Memory B cell (primary cell): ENCODE results near the gene TMEM169.

ENCODE experiments used
- ATAC-seq: fragments of 150-1000 bp; cut with Tn5 transposase; 2 replicates; pipeline ENCODE4 v1.10.0; 2021; ENCODE audit warnings: low read depth, mild to moderate bottlenecking, moderate library complexity
- DNase-seq, 2 donors: peaks; one replicate each; pipeline ENCODE4 v3.0.0; 2022; ENCODE audit warnings: low spot score in 2 of 2
- H3K27ac Mint-ChIP-seq: one replicate; pipeline ENCODE4 v1.8.0; 2022; ENCODE audit warnings: mild to moderate bottlenecking, moderate library complexity, mixed read lengths
- H3K27me3 Mint-ChIP-seq: one replicate; pipeline ENCODE4 v1.8.0; 2022; ENCODE audit warnings: mixed read lengths
- H3K36me3 Mint-ChIP-seq: one replicate; pipeline ENCODE4 v1.8.0; 2022; ENCODE audit warnings: mild to moderate bottlenecking, mixed read lengths
- H3K4me1 Mint-ChIP-seq: one replicate; pipeline ENCODE4 v1.8.0; 2022; ENCODE audit warnings: mixed read lengths
- H3K4me3 Mint-ChIP-seq: one replicate; pipeline ENCODE4 v1.8.0; 2022; ENCODE audit warnings: mild to moderate bottlenecking, moderate library complexity, mixed read lengths
- H3K9me3 Mint-ChIP-seq: one replicate; pipeline ENCODE4 v1.8.0; 2022; ENCODE audit warnings: mixed read lengths

The TMEM169 gene

DNA sequence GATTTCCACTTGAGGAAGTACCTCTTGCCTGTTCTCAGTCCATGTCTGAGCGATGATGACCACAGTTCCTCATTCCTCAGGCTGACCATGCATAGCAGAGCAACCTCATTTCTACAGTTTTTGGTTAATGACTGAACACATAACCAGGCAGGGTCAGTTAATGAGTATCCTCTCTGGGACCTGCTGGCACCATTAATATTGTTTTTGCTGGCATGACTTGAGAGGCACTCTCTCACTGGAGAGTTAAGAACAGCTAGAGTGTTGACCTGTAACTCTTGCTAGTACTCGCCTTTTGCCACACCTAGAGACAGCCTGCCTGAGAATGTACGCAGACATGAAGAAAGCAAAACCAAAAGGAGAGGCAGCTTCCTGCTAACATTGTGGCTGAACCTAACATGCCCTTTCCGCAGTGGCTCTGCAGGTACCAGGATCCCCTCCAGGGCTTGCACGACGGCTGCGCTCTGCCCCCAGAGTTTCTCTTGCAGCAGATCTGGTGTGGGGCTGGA, 24.0 kb upstream of the TMEM169 start:
- ATAC-seq (peak; percentile 95), DNase-seq (peak; percentile 38 to 44)
- H3K4me1 Mint-ChIP-seq, result peaks cover 13% of the 10 kb centered on the region
- no peaks in the 10 kb centered on the region for H3K9me3 Mint-ChIP-seq
- peaks cover 9% of the 10 kb centered on the region for H3K36me3 Mint-ChIP-seq
- H3K27ac Mint-ChIP-seq, result peak overlapping the region; percentile 96
- peak overlapping the region; percentile 83 for H3K4me3 Mint-ChIP-seq
- H3K27me3 Mint-ChIP-seq, result no peaks in the 10 kb centered on the region

DNA sequence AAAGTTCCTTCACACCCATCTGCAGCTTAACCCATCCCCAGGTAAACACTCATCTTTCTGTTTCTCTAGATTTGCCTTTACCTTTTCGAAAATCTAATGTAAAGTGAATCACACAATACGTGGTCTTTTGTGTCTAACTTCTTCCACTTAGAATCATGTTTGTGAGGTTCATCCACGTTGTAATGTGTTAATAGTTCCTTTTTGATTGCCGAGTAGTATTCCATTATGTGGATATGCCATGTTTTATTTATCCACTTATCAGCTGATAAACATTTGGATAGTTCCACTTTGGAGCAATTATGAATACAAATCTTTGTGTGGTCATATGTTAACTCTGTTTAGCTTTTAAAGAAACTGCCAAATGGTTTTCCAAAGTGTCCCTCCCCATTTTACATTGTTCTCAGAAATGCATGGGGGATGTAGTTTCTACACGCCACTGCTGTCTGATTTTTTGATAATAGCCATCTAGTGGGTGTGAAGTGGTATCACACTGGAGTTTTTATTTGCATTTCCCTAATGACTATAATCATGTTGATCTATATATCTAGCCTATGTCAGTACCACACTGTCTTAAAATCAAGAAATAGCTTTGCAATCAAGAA, 22.4 kb upstream of the TMEM169 start:
- DNase-seq (no peak), ATAC-seq (no peak)
- Mint-ChIP-seq H3K4me1 (peaks cover 13% of the 10 kb centered on the region), H3K9me3 (no peaks in the 10 kb centered on the region), H3K27ac (peak overlapping the region; percentile 17), H3K4me3 (peak overlapping the region; percentile 21), H3K27me3 (no peaks in the 10 kb centered on the region), H3K36me3 (peaks cover 9% of the 10 kb centered on the region)

DNA sequence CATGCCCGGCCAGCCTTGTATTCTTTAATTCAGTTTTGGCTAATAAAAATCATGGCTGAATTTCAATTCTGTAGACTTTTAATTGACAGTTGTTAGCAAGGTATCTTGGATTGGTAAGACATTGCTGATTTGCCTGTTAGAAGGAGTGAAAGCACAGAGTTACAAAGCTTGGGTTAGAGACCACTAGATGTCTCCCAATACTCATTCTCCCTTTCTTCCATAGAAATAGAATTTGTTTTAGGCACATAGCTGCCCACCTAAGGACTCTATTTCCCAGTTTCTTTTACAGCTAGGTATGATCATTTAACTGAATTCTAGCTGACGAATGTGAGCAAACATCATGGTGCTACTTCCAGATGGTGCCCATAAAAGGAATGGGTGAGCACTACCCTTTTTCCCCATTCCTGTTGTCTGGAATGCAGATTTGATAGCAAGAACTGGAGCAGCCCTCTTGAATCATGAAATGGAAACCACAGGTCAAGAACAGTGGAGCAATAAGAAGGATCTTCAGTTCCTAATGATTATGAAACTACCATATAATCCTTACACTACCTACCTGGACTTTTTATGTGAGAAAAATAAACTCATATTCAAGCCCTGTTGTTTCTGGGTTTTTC, 17.6 kb upstream of the TMEM169 start:
- H3K4me3 Mint-ChIP-seq, result no peak overlapping the region
- H3K27ac Mint-ChIP-seq, result no peak overlapping the region
- H3K9me3 Mint-ChIP-seq, result no peaks in the 10 kb centered on the region
- DNase-seq (no peak), ATAC-seq (no peak)
- no peaks in the 10 kb centered on the region for H3K4me1 Mint-ChIP-seq
- H3K36me3 Mint-ChIP-seq, result peaks cover 10% of the 10 kb centered on the region
- no peaks in the 10 kb centered on the region for H3K27me3 Mint-ChIP-seq

DNA sequence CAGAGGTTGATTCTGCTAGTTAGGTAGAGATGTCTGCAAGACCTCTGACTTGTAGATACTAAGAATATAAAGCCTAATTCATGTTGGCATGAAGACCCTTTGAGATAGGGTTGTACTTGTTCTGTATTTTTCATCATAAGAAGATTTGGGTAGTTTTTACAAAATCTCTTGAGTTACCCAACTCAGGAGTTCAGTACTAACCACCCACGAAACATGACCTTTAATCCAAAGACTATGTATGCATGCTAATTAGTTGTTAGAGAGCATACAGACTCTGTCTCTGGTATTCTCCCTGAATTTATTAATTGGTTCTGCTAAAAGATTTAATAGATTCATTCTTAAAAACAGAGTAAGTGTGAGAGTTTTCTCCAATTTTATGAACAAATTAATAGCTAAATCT, 17.1 kb upstream of the TMEM169 start:
- ATAC-seq (no peak), DNase-seq (no peak)
- Mint-ChIP-seq H3K4me1 (no peaks in the 10 kb centered on the region), H3K27me3 (no peaks in the 10 kb centered on the region), H3K27ac (no peak overlapping the region), H3K9me3 (no peaks in the 10 kb centered on the region), H3K4me3 (no peak overlapping the region), H3K36me3 (peaks cover 12% of the 10 kb centered on the region)

DNA sequence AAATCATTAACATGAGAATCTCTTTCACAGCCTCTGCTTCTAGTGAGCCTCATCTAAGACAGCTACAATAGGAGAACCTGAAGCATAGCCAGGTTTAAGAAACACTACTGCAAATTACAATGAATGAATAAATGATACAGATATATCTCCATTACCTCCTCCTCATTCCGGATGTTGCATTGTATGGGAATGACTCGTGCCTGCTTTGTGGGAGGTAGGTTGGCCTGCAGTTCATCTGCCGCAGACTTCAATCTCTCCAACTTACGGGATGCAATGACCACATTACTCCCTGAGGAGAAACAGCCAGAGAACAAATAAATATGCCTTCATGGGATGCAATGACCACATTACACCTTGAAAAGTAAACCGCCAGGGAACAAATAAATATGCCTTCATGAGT, 15.5 kb upstream of the TMEM169 start:
- DNase-seq (no peak), ATAC-seq (no peak)
- no peaks in the 10 kb centered on the region for H3K4me1 Mint-ChIP-seq
- peaks cover 12% of the 10 kb centered on the region for H3K36me3 Mint-ChIP-seq
- no peak overlapping the region for H3K4me3 Mint-ChIP-seq
- no peaks in the 10 kb centered on the region for H3K27me3 Mint-ChIP-seq
- no peaks in the 10 kb centered on the region for H3K9me3 Mint-ChIP-seq
- no peak overlapping the region for H3K27ac Mint-ChIP-seq

DNA sequence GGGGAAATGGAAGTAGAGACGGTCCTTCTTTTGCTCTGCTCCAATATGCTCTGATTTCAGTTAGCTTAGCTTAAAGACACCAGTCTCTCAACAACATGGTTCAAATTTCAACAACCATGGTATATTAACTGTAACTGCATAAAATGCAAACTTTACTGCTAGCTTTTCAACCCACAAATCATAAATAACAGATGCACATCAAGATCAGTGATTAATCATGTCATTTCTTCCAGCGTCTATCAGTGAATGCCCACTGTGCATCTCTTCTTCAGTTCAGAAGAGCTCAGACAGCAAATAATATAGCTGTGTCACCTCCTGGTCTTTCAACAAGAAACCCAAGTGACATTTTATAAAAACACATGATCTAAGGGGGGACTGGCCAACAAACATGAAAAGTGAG, 12.7 kb upstream of the TMEM169 start:
- H3K4me1 Mint-ChIP-seq, result peaks cover 1% of the 10 kb centered on the region
- no peak overlapping the region for H3K4me3 Mint-ChIP-seq
- no peak for ATAC-seq
- H3K27ac Mint-ChIP-seq, result no peak overlapping the region
- DNase-seq, result no peak
- no peaks in the 10 kb centered on the region for H3K9me3 Mint-ChIP-seq
- H3K27me3 Mint-ChIP-seq, result no peaks in the 10 kb centered on the region
- H3K36me3 Mint-ChIP-seq, result peaks cover 14% of the 10 kb centered on the region

DNA sequence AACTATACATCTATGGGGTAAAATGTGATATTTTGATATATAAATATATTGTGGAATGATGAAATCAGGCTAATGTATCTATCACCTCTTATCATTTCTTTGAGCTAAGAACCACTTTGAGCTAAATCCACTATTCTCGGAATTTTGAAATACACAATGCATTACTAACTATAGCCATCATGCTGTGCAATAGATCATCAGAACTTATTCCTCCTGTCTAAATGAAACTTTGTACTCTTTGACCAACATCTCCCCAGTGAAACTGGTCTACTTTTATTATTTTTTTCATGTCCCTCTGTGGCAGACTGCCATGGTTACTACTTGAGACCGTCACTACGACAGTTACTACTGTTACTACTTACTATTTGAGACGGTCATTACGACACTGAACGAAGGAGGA, 11.5 kb upstream of the TMEM169 start:
- no peaks in the 10 kb centered on the region for H3K9me3 Mint-ChIP-seq
- ATAC-seq, result no peak
- H3K27me3 Mint-ChIP-seq, result no peaks in the 10 kb centered on the region
- peaks cover 16% of the 10 kb centered on the region for H3K36me3 Mint-ChIP-seq
- no peak overlapping the region for H3K27ac Mint-ChIP-seq
- no peak overlapping the region for H3K4me3 Mint-ChIP-seq
- H3K4me1 Mint-ChIP-seq, result peaks cover 9% of the 10 kb centered on the region
- no peak for DNase-seq

DNA sequence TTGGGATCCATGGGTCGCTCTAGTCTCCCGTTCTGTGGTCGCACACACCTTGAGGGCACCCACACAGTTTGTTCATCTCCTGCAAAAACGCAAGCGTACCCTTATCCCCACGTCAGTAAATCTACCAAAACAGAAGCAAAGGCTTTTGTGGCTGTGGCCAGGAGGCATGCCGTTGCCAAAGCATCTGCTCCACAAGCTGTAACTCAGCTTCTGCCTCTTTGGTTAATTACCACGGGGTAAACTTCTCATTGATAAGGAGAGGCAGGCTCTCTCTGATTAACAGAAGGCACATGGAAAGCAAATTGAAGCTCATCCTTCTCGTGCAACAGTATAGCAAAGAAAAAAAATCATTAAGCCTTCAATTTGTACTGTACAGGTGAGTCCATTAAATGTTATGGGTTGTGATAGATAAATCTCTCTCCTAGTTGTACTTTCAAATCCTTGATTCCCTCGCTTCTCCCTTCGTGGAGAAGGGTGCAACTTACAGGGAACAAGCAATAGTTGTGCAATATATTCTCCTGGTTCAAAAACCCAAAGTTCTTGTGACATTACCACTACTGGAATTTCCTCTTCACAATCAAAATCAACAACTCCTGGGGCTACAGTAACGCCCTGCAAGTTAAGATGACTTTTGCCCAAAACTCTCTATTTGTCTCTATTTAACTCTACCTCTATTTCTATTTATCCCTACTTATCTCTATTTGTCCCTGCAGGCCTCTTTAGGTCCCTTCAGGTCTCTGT, 10.4 kb upstream of the TMEM169 start:
- Mint-ChIP-seq H3K36me3 (peaks cover 10% of the 10 kb centered on the region), H3K27ac (no peak overlapping the region), H3K9me3 (no peaks in the 10 kb centered on the region), H3K4me1 (peaks cover 9% of the 10 kb centered on the region), H3K4me3 (no peak overlapping the region), H3K27me3 (no peaks in the 10 kb centered on the region)
- DNase-seq (no peak), ATAC-seq (no peak)

DNA sequence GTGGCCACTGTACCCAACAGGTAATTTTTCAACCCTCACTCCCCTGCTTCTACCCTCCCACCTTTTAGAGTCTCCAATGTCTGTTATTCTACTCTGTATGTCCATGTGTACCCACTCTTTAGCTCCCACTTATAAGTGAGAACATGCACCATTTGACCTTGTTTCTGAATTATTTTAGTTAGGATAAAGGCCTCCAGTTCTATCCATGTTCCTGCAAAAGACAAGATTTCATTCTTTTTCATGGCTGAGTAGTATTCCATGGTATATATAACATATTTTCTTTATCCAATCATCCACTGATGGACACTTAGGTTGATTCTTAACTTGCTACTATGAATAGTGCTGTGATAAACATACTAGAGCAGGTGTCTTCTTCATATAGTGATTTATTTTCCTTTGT, 9.2 kb upstream of the TMEM169 start:
- Mint-ChIP-seq H3K27ac (no peak overlapping the region), H3K4me1 (peaks cover 9% of the 10 kb centered on the region), H3K9me3 (no peaks in the 10 kb centered on the region), H3K4me3 (no peak overlapping the region), H3K27me3 (no peaks in the 10 kb centered on the region), H3K36me3 (peaks cover 9% of the 10 kb centered on the region)
- DNase-seq (no peak), ATAC-seq (no peak)

DNA sequence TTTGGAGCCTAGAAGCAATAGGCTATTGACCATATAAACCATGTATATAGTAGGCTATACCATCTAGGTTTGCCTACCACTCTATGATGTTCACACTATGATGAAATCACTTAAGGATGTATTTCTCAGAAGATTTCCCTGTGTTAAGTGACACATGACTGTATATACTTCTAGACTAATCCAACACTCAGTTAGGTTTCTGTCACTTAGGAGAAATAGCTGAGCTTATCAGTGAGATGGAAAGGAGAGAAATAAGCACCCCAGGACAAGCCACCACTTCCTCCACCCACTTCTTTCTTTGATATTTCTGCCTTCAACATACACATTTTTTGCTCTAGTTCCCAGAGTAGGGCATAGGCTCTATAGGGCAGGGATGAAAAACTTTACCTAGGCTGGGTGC, 7.9 kb upstream of the TMEM169 start:
- DNase-seq, result no peak
- no peak overlapping the region for H3K4me3 Mint-ChIP-seq
- H3K36me3 Mint-ChIP-seq, result peaks cover 9% of the 10 kb centered on the region
- peaks cover 9% of the 10 kb centered on the region for H3K4me1 Mint-ChIP-seq
- H3K9me3 Mint-ChIP-seq, result no peaks in the 10 kb centered on the region
- H3K27me3 Mint-ChIP-seq, result no peaks in the 10 kb centered on the region
- ATAC-seq, result no peak
- H3K27ac Mint-ChIP-seq, result peak overlapping the region; percentile 72

DNA sequence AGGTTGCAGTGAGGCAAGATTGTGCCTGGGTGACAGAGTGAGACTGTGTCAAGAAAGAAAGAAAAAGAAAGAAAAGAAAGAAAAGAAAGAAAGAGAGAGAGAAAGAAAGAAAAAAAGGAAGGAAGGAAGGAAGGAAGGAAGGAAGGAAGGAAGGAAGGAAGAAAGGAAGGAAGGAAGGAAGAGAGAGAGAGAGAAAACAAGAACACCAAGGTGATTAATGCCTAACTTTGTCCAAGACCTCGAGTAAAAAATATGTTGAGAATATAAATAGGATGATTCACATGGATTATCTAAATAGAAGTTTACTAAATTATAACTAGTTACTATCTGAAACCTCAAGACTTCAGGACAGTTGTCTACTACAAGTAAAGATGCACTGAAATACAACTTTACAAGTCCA, 7.3 kb upstream of the TMEM169 start:
- H3K4me3 Mint-ChIP-seq, result no peak overlapping the region
- H3K36me3 Mint-ChIP-seq, result peaks cover 7% of the 10 kb centered on the region
- H3K9me3 Mint-ChIP-seq, result no peaks in the 10 kb centered on the region
- no peaks in the 10 kb centered on the region for H3K27me3 Mint-ChIP-seq
- H3K4me1 Mint-ChIP-seq, result peaks cover 9% of the 10 kb centered on the region
- ATAC-seq (no peak), DNase-seq (no peak)
- peak overlapping the region; percentile 72 for H3K27ac Mint-ChIP-seq

DNA sequence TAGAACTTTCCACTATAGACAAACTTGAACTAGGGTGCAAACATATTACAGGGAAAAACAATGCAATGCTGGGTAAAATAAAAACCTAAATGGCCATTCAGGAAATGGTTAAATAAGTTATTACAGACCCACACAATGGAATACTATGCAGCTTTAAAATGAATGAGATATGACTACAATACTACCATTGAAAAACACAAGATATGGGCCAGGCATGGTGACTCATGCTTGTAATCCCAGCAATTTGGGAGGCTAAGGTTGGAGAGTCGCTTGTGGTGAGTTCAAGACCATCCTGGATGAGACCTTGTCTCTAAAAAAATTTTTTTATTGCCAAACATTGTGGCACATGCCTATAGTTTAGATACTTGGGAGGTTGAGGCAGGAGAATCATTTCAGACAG, 6.9 kb upstream of the TMEM169 start:
- peaks cover 9% of the 10 kb centered on the region for H3K4me1 Mint-ChIP-seq
- no peak overlapping the region for H3K4me3 Mint-ChIP-seq
- no peaks in the 10 kb centered on the region for H3K27me3 Mint-ChIP-seq
- no peak for ATAC-seq
- H3K27ac Mint-ChIP-seq, result no peak overlapping the region
- H3K9me3 Mint-ChIP-seq, result no peaks in the 10 kb centered on the region
- peaks cover 7% of the 10 kb centered on the region for H3K36me3 Mint-ChIP-seq
- no peak for DNase-seq

DNA sequence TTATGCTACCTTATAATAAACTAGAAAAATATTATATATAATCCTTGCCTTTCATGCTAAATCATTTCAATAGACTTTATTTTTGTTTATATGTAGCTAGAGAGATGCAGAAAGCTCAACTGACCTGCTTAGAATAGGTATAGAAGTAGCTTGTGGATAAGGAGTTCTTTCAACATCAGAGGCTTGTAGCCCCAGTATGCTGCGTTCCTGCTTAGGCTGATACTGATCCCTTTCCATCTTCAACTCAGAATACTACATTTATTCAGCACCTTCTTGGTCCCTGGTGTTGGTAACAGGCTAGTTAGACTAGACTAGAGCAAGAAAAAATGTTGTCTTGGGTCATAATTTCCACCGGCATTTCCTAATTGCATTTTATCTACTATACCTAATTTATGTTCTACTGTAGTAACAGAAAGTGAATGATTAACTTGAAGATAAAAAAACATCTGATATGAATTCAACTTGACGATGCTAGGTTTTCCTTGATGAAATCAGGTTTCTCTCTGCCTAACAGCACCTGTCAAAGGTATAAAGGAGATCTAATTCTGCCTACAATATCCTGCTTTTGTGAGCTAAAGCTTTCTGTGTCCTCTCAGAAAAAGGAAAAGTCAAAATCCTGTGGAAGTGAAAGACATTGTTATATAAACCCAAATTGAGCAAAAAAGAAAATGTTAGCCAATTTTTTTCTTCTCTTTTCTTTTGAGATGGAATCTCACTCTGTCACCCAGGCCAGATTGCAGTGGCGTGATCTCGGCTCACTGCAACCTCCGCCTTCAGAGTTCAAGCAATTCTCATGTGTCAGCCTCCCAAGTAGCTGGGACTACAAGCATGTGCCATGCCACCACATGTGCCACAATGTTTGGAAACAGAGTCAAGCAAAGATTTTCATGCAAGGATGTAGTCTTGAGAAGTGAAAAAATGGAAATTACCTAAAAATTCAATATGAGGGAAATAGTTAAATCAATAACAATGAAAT, 5.9 kb upstream of the TMEM169 start:
- no peak for ATAC-seq
- H3K36me3 Mint-ChIP-seq, result peaks cover 7% of the 10 kb centered on the region
- no peaks in the 10 kb centered on the region for H3K27me3 Mint-ChIP-seq
- H3K27ac Mint-ChIP-seq, result no peak overlapping the region
- no peak for DNase-seq
- H3K4me1 Mint-ChIP-seq, result peaks cover 11% of the 10 kb centered on the region
- H3K4me3 Mint-ChIP-seq, result no peak overlapping the region
- no peaks in the 10 kb centered on the region for H3K9me3 Mint-ChIP-seq

DNA sequence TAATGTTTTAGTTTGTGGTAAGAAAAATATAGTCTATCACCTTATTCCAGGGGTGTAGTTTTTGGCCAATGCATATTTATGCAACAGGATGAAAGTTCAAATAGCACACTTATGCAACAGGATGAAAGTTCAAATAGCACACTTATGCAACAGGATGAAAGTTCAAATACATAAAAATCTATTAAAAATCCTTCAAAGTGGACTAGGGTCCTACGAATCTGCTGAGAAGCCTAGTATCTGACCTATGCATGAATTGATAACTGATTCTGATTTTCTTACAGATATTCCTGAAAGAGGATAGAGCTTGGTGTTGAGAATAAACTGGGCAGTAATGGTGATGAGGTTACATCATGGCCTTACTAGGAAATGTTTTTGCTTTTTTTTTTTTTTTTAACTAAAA, 2.9 kb upstream of the TMEM169 start:
- no peak for DNase-seq
- peaks cover 5% of the 10 kb centered on the region for H3K36me3 Mint-ChIP-seq
- H3K9me3 Mint-ChIP-seq, result no peaks in the 10 kb centered on the region
- no peaks in the 10 kb centered on the region for H3K27me3 Mint-ChIP-seq
- no peak overlapping the region for H3K27ac Mint-ChIP-seq
- peaks cover 30% of the 10 kb centered on the region for H3K4me1 Mint-ChIP-seq
- ATAC-seq, result no peak
- no peak overlapping the region for H3K4me3 Mint-ChIP-seq
